ENCODE results near the gene MUC20.
"Not testable (repeated sequence)": the region's sequence is repeated elsewhere in the genome, so short reads cannot be mapped to it uniquely, and the experiment has no call there.

The MUC20 gene, protein sequence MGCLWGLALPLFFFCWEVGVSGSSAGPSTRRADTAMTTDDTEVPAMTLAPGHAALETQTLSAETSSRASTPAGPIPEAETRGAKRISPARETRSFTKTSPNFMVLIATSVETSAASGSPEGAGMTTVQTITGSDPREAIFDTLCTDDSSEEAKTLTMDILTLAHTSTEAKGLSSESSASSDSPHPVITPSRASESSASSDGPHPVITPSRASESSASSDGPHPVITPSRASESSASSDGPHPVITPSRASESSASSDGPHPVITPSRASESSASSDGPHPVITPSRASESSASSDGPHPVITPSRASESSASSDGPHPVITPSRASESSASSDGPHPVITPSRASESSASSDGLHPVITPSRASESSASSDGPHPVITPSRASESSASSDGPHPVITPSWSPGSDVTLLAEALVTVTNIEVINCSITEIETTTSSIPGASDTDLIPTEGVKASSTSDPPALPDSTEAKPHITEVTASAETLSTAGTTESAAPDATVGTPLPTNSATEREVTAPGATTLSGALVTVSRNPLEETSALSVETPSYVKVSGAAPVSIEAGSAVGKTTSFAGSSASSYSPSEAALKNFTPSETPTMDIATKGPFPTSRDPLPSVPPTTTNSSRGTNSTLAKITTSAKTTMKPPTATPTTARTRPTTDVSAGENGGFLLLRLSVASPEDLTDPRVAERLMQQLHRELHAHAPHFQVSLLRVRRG

DNA sequence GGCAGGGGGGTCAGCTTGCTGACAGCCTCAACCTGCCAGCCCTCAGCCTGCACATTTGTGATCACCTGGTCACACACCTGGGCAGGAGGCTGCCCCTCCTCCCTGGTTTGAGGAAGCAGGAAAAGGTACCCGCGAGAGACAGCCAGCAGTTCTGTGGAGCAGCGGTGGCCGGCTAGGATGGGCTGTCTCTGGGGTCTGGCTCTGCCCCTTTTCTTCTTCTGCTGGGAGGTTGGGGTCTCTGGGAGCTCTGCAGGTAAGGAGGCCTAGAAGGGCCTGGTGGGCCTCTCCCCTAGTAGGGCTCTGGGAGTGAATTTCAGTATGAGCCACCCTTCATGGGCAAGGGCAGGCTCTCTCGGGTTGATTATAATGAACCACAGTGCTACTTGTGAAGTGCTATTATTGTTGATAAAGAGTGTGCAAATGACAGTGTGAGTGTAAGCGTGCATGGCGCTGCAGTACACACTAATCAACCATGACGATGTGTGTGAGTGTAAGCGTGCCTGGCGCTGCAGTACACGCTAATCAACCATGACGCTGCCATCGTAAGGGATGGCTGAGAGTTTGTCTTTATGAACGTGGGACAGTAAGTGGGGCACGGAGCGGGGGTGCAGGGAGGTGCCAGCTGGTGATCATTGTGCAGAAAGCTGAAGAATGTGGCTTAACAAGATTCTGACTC lies at the start of gene MUC20:
MUC20 (plus strand) TSS at position 148 of the 676 bp plus-strand sequence; CDS start at position 178, 30 bp downstream.
- not testable (repeated sequence) for DNase-seq

DNA sequence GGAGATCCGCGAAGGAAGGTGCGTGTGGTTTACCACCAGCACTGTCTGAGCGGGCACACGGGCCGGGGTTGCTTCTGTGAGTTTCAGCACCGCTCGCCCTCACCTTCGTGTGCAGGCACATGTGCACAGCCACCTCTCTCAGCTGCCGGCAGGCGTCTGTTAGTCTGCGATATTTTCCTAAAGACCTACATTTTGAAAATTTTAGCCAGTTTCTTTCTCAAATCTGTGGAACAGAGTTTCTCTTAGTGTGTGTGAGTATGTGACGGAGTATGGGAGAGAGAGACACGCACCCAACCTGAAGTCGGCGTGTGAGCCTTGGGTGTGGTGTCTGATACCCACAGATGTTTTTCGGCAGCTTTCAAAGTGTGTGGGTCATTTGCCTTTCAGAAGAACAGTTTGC lies 49.5 kb upstream of the MUC20 start:
- DNase-seq, result not testable (repeated sequence)

DNA sequence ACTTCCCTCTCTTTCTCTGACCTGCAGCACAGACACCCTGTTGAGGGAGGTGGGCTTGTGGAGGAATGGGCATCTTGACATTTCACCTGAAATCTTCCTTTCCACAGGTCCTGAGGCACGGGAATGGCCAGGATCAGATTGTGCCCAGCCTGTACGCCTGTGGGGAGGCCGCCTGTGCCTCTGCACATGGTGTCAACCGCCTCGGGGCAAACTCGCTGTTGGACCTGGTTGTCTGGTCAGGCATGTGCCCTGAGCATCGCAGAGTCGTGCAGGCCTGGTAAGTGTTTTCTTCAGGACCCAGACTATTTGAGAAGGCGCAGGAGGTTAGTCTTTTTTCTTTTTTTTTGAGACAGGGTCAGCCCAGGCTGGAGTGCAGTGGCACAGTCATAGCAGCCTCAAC lies 47.1 kb upstream of the MUC20 start:
- not testable (repeated sequence) for DNase-seq

DNA sequence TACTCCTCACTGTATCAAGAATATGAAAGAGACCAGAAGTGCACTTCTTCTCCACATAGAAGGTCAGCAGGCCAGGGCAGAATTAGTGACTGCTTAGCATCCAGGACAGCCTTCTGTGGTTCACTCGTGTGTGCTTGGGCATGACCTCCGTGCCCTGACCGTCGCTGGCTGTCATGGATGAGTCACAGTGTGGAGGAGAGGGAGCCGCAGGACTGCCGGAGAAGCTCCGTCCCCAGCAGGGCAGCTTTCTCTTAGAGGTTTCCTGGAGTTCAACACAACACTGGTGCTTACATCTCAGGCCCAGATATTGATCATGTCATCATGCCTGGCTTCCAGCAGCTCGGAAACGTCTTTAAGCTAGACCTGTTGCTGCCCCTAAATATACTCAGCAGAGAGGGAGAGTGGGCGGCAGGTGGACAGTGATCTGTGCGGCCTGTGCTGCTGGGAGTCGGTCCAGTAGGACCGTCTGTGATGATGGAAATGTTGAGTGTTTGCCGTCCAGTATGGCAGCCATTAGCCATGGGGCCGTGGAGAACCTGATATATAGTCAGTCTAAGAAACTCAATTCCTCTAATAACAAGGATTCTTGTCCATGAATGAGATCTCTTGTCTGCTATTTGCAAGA lies 42.3 kb upstream of the MUC20 start:
- DNase-seq, result not testable (repeated sequence)

DNA sequence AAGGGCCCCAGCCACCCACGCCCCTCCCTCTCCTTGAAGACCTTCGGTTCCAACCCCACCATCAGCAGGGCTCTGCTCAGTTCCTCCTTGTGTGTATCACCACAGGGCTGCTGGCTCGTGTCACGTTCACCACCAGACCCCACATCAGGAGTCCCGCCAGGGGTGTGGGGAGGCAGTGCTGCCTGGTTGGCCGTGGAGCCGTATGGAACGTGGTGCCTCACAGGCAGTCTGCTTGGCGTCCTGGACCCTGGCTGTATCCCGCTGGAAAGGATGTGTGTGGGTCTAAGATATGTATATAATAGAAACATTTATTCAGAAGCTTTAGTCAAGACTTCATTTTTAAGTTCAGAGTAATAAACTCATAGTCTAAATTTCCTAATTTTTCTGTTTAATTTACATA lies 40.1 kb upstream of the MUC20 start:
- not testable (repeated sequence) for DNase-seq

DNA sequence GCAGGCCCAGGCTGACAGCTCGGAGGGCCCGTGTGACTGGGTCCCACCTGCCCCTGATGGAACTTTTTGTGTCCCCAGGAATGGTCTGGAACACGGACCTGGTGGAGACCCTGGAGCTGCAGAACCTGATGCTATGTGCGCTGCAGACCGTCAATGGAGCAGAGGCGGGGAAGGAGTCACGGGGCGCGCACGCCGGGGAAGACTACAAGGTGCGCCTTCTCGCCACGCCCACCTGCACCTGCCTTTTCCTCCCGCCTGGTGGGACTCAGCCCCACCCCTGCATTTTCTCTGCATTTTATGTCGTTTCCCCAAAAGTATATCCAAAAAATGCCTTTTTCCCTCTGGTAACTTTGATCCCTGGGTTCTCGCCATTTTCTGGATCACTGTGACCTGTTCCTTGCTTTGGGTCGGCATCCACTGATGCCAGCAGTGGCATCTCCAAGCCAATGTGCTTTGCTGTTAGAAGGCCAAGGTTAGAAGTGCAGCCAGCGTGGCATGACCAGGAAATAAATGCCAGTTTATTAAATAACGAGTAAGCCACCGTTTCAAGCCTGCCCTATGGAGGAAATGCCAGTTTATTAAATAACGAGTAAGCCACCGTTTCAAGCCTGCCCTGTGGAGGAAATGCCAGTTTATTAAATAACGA lies 39.2 kb upstream of the MUC20 start:
- not testable (repeated sequence) for DNase-seq

DNA sequence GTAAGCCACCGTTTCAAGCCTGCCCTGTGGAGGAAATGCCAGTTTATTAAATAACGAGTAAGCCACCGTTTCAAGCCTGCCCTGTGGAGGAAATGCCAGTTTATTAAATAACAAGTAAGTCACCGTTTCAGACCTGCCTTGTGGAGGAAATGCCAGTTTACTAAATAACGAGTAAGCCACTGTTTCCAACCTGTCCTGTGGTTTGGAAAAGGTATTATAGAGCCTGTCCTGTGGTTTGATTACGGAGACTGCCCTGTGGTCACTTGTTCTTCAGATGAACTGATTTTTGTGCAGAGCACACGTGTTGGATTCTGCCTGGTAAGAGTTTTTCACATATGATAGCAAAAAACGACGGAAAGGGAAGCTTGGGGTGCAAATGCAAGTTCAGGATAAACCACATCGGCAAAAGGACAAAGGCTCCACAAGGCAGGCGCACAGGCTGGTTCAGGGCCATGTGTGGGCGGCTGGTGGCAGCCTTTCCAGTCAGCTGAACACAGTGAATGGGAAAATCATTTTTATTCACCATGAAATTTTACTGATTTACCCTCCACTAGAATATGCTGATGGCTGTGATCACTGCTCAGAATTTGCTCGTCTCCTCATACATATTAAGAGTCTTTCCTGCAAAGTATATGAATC lies 38.6 kb upstream of the MUC20 start:
- DNase-seq, result not testable (repeated sequence)

DNA sequence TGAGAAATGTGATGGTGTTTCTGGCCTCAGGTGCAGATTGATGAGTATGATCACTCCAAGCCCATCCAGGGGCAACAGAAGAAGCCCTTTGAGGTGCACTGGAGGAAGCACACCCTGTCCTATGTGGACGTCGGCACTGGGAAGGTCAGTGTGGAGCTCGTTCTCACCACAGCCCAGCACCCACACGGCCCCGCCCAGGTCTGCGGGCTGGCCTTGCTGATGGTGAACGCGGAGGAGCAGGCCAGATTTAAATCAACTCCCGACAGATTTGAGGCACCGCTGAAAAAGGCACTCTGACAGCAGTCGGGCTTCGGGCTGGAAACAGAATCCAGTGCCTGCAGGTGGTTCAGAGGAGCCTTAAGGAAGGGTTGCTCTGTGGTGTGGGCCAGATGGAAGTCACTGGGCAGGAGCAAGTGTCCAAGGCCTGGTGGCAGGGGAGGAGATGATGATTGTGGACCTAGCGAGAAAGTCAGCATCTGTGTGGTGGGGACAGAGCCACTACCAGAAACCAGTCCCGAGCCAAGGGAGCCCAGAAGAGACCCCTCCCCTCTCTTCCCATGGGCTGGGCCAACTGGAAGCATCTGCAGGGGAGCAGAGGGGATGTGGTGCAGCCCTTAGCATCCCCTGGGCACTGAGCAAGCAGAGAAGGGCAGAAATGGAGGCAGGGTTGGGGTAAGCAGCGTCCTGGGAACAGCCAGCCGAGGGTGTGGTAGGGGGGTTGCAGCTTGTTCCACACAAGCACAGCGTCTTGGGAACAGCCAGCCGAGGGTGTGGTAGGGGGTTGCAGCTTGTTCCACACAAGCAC lies 36.9 kb upstream of the MUC20 start:
- not testable (repeated sequence) for DNase-seq

DNA sequence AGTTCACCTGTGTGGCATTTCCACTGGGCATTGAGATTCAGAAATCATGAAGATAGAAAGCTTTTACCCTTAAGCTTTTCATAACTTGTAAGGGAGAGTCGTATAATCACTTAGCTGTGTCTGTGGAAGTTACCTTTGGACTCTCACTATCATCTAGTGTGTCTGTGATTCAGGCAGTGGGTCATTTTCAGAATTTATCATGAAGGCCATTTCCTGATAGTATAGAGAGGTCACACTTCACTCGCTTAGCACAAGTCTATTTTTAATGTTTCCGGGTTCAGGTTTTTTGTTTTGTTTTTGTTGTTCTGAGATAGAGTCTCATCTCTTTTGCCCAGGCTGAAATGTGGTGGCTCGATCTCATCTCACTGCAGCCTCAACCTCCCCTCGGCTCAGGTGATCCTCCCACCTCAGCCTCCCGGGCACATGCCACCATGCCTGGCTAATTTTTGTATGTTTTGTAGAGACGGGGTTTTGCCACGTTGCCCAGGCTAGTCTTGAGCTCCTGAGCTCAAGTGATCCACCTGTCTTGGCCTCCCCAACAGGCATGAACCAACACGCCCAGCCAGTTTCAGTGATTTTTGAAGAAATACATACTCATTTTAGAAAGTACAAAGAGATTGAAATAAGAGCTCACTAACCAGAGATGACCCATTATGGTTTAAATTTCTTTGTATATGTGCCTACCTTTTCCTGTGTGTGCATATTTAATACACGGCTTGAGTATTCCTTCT lies 36.1 kb upstream of the MUC20 start:
- not testable (repeated sequence) for DNase-seq

DNA sequence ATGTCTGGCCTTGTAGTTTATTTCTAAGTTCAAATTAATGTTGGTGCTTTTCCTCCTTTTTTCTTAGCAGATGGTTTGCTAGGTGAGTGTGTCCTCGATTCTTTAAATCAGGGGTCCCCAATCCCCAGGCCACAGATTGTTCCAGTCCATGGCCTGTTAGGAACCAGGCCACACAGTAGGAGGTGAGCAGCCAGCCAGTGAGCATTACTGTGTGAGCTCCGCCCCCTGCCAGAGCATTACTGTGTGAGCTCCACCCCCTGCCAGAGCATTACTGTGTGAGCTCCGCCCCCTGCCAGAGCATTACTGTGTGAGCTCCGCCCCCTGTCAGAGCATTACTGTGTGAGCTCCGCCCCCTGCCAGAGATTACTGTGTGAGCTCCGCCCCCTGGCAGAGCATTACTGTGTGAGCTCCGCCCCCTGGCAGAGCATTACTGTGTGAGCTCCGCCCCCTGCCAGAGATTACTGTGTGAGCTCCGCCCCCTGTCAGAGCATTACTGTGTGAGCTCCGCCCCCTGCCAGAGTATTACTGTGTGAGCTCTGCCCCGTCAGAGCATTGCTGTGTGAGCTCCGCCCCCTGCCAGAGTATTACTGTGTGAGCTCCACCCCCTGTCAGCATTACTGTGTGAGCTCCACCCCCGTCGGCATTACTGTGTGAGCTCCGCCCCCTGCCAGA lies 34.1 kb upstream of the MUC20 start:
- not testable (repeated sequence) for DNase-seq

DNA sequence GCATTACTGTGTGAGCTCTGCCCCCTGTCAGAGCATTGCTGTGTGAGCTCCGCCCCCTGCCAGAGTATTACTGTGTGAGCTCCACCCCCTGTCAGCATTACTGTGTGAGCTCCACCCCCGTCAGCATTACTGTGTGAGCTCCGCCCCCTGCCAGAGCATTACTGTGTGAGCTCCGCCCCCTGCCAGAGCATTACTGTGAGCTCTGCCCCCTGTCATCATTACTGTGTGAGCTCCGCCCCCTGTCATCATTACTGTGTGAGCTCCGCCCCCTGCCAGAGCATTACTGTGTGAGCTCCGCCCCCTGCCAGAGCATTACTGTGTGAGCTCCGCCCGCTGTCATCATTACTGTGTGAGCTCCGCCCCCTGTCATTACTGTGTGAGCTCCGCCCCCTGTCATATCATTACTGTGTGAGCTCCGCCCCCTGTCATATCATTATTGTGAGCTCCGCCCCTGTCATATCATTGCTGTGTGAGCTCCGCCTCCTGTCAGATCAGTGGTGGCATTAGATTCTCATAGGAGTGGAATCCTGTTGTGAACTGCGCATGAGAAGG lies 33.5 kb upstream of the MUC20 start:
- DNase-seq, result not testable (repeated sequence)

DNA sequence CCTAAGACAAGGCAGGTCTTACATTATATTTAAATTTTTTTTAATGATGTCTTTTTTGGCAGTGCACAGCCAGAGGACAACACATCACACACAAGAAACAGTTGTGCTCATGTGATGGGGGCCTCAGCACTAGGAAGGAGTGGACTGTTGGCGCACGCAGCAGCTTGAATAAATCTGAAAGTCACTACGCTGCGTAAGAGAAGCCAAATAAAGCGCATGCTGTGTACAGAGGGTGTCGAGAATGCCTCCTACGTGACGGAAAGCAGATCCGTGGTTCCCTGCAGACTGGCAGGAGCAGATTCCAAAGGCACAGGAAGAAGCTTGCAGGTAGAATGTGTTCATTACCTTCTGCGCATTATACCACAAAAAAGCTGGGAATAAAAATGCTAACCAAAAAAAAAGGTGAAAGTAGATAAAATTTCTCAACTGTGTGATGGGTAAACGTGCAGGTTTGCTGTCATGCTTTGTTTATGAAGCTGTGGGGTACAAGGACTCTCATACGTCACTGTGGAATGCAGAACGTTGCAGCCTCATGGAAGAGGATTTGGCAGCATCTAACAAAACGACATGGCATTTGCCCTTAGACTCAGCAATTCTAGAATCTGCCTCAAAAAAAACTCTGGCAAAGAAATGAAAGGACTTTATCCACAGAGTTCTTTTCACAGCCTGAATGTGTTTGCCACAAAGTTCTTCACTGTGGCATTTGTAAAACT lies 32.2 kb upstream of the MUC20 start:
- DNase-seq, result not testable (repeated sequence)

DNA sequence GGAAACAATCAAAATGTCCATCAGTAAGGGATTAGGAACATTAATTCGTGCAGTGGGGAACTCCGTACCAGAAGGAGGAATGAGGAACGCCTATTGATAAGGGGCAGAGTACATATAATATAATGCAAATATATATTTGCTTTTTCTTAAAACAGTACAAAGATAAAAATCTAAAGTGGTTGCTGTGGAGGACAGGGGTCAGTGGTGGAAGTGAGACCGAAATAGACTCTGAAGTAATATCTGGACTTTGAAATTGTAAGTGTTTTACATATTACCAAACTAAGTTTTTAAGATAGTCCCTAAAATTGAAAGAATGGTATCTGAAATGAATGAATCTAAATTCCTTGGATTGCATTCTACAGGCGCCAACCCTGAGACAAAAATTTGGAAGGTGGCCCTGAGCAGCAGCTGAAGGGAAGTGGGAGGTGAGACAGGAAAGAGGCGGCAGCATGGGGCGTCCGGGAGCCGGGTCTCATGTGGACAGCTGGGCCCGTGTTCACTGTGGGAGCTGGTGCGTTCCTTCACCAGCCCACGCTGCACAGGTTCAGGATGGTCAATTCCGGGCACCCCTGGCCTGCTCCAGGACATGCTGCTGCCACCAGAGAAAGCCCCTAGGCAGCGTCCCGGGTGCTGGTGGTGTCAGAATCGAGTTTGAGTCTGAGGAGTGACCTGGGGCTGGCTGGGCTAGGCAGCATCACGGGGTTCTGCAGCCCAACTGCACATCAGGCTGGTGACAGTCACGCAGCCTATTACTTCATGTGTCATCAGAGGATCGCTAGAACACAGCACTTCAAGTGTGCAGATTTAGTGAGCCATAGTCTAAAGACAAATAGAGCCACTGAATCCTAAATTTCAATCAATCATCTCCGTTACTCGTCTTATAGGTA lies 31.4 kb upstream of the MUC20 start:
- not testable (repeated sequence) for DNase-seq

DNA sequence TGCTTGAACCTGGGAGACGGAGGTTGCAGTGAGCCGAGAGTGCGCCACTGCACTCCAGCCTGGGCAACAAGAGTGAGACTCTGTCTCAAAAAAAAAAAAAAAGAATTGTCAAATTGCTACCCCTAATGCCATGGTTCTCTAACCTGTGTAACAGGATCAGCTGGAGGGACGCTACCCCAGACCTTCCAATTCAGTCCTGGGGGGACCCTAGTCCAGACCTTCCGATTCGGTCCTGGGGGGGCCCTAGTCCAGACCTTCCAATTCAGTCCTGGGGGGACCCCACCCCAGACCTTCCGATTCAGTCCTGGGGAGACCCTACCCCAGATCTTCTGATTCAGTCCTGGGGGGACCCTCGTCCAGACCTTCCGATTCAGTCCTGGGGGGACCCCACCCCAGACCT lies 29.8 kb upstream of the MUC20 start:
- no peak for DNase-seq

DNA sequence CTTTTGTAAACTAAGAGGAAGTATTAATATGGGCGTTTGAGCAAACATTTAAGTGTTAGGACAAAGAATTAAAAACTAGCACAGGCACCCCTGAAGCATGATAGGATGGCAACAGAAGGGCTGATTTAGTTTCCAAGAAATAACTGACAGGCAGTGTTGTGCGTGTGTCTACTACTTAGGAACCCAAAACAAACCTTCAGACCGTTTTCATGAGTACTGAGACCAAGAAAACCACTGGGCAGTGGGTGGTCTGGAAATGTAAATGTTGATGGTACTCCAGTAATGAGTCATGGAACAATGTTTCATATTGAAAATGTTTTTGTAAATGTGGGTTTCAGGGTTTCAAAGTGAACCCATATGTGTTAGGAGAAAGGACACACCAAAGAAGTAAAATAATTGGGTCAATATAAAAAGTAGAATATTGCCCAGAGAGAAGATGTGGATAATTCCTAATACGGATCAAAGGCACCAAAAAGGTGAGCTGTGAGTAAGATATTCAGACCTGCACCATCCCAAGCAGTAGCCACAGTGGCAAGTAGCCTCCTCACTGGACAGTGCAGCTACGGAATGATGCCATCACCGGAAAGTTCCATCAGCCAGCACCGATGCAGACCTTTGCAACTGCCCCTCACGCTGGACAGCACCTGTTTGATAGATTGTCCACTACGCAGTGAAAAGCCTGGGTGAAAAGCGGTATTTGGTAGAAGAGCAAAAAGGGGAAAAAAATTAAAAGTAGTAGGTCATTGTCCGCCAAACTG lies 29.0 kb upstream of the MUC20 start:
- not testable (repeated sequence) for DNase-seq

DNA sequence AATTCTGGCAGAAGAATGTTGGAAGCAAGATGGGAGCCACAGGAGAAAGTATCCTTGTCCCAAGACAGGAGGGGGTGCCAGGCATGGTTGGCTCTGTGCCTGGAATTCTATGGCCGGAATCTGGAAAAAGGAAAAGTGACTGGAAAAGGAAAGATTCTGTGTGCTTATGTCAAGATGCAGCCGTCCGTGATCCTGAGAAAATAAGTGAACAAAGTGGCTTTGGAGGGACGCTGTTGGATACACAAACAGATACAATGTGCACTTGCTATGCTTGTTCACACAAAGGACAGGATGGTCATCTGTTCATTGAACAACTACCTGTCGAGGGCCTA lies 28.5 kb upstream of the MUC20 start:
- DNase-seq, result no peak

DNA sequence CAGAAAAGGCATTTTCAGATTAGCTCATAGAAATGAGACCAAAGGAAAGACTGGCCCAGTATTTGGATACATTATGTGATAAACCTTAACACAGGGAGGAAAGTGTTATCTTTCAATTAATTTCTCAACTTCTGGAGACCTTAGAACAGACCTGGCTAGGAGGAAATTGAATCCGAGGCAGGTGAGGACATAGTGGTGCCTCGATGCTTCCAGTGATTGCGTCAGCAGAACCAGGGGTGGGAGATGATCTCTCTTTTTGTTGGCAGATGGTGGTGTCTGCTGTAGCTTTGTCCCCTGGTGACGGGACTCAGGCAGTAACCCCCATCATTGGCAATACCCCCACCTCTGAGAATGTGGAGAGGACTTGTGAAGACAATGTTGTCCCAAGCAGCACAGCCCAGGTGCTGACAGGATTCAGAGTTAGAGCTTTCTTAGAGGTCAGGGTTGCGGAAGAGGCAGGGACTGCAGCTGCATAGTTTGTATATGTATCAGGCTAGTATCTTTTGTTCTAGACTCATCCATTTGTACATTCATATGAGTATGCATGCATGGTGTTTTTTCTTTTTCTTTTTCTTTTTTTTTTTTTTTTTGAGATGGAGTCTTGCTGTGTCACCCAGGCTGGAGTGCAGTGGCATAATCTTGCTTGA lies 27.9 kb upstream of the MUC20 start:
- no peak for DNase-seq

Measured in NCI-H69 (cell line).